Caco-2 (cell line): ENCODE results near the gene HRH2. TPM values are rescaled to one million over a fixed set of nuclear protein-coding genes. Genes with fewer than 3 reads are reported as not detected.

Experiments
- BruUV-seq: library from RNA; stranded (reverse); fragments of 400-500 nt; replicated peaks from 2 replicates; lab custom pipeline; 2021; lab: Mats Ljungman, UMichigan
- CTCF ChIA-PET: fragments of 300-600 bp; sonication (Branson Sonifier 250); formaldehyde crosslinking; loops from one replicate; lab custom pipeline; 2022; ENCODE audit warnings: antibody characterized with exemption; lab: Charles Lee
- POLR2A ChIA-PET: fragments of 300-600 bp; sonication (Branson Sonifier 250); formaldehyde crosslinking; loops from one replicate; lab custom pipeline; 2022; ENCODE audit warnings: antibody characterized with exemption; lab: Charles Lee
- DNase-seq, 2 experiments: peaks; one replicate each; pipeline versions ENCODE4 v3.0.0 to v3.0.0-alpha.2; 2020 to 2022
- H3K27me3 ChIP-seq: replicated peaks from 2 replicates; pipeline ENCODE4 v1.6.0; 2011; ENCODE audit warnings: low read length; ENCODE audit not compliant: control insufficient read depth, insufficient read depth
- H3K36me3 ChIP-seq: 2 replicates; pipeline ENCODE4 v1.5.1; 2011; ENCODE audit warnings: low read length; ENCODE audit not compliant: control insufficient read depth, insufficient read depth
- H3K4me1 ChIP-seq: fragments of 250-450 bp; sonication (Bioruptor Pico); 2 replicates; pipeline ENCODE4 v1.5.1; 2020; ENCODE audit warnings: mild to moderate bottlenecking
- H3K4me3 ChIP-seq: 2 replicates; pipeline ENCODE4 v1.5.1; 2011; ENCODE audit warnings: low read depth, mild to moderate bottlenecking, control low read depth, low read length
- H3K9me3 ChIP-seq: fragments of 250-450 bp; sonication (Bioruptor Pico); 2 replicates; pipeline ENCODE4 v1.5.1; 2020; ENCODE audit warnings: mild to moderate bottlenecking, moderate library complexity
- H3K27ac Mint-ChIP-seq: one replicate; pipeline ENCODE4 v1.8.0; 2022; ENCODE audit warnings: mixed read lengths; ENCODE audit not compliant: unreplicated experiment
- H3K27me3 Mint-ChIP-seq: one replicate; pipeline ENCODE4 v1.8.0; 2022; ENCODE audit warnings: mixed read lengths; ENCODE audit not compliant: insufficient read depth, unreplicated experiment
- H3K36me3 Mint-ChIP-seq: one replicate; pipeline ENCODE4 v1.8.0; 2022; ENCODE audit warnings: mild to moderate bottlenecking, mixed read lengths; ENCODE audit not compliant: insufficient read depth, unreplicated experiment
- H3K4me1 Mint-ChIP-seq: one replicate; pipeline ENCODE4 v1.8.0; 2022; ENCODE audit warnings: low read depth, mixed read lengths; ENCODE audit not compliant: unreplicated experiment
- H3K4me3 Mint-ChIP-seq: one replicate; pipeline ENCODE4 v1.8.0; 2022; ENCODE audit warnings: mild to moderate bottlenecking, moderate library complexity, mixed read lengths; ENCODE audit not compliant: unreplicated experiment
- H3K9me3 Mint-ChIP-seq: one replicate; pipeline ENCODE4 v1.8.0; 2022; ENCODE audit warnings: mixed read lengths; ENCODE audit not compliant: unreplicated experiment
- intact Hi-C: fragments of 100-400 bp; cut with micrococcal nuclease; formaldehyde crosslinking; loops from one replicate; pipeline ENCODE4 v1.10.0; 2022; ENCODE audit not compliant: unreplicated experiment
- total RNA-seq: library from RNA; stranded (reverse); gene quantifications from 2 replicates; pipeline ENCODE4 v1.2.3, GENCODE V29; 2022
- TF ChIP-seq, protein P1 (sequence below), 2 experiments: fragments of 200-600 bp in 1 of 2; IDR thresholded peaks; 1 replicate in 1 of 2; 2 replicates in 1 of 2; pipeline versions ENCODE4 v1.5.1 to v1.8.0; 2011 to 2022; ENCODE audit warnings: antibody characterized with exemption in 1 of 2, control low read depth in 1 of 2, inconsistent platforms in 1 of 2, low read depth in 1 of 2, low read length in 1 of 2, mild to moderate bottlenecking in 1 of 2, moderate library complexity in 1 of 2; ENCODE audit not compliant: insufficient read depth in 1 of 2, severe bottlenecking in 1 of 2, unreplicated experiment in 1 of 2

Gene HRH2
- total RNA-seq, 1 experiment from 2014 or later: not detected

DNA sequence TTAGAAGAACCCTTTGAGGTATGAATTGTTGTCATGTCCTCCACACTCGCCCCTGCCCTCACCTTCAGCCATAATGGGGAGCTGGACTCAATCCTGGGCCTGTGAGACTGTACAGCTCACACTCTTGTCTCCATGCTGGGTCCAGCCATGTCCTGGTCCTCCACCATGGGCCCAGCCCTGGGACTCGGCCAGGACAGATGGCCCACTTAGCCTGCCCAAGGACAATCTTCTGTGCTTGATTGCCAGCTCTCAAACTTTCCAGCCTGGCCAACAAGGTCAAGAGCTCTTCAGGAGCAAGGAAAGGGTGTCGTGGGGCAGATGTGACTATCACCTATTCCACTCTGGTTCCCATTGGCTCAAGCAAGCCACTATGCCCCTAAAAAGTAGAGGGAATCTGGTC lies 90.8 kb downstream of the HRH2 start:
- Histone ChIP-seq H3K27me3 (no peaks in the 10 kb centered on the region), H3K36me3 (no peaks in the 10 kb centered on the region), H3K9me3 (no peaks in the 10 kb centered on the region), H3K4me3 (no peak overlapping the region), H3K4me1 (peaks cover 5% of the 10 kb centered on the region; the same call in 1 of the 2 replicates)
- CTCF ChIA-PET: no interaction called here
- H3K27ac Mint-ChIP-seq: no peak overlapping the region
- peaks cover 9% of the 10 kb centered on the region for H3K4me1 Mint-ChIP-seq
- no peak for DNase-seq
- H3K9me3 Mint-ChIP-seq: no peaks in the 10 kb centered on the region
- peaks cover 13% of the 10 kb centered on the region for H3K27me3 Mint-ChIP-seq
- POLR2A ChIA-PET: no interaction called here
- intact Hi-C loops: no loop called here
- TF ChIP-seq, protein P1, sequence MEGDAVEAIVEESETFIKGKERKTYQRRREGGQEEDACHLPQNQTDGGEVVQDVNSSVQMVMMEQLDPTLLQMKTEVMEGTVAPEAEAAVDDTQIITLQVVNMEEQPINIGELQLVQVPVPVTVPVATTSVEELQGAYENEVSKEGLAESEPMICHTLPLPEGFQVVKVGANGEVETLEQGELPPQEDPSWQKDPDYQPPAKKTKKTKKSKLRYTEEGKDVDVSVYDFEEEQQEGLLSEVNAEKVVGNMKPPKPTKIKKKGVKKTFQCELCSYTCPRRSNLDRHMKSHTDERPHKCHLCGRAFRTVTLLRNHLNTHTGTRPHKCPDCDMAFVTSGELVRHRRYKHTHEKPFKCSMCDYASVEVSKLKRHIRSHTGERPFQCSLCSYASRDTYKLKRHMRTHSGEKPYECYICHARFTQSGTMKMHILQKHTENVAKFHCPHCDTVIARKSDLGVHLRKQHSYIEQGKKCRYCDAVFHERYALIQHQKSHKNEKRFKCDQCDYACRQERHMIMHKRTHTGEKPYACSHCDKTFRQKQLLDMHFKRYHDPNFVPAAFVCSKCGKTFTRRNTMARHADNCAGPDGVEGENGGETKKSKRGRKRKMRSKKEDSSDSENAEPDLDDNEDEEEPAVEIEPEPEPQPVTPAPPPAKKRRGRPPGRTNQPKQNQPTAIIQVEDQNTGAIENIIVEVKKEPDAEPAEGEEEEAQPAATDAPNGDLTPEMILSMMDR (IDR thresholded peaks at IDR 0.05; ENCODE audit: insufficient read depth in 1 of 2, low read depth in 1 of 2, low read length in 1 of 2, severe bottlenecking in 1 of 2, unreplicated experiment in 1 of 2): no peak
- no peak overlapping the region for H3K4me3 Mint-ChIP-seq
- BruUV-seq: no TSS peak
- H3K36me3 Mint-ChIP-seq: no peaks in the 10 kb centered on the region

DNA sequence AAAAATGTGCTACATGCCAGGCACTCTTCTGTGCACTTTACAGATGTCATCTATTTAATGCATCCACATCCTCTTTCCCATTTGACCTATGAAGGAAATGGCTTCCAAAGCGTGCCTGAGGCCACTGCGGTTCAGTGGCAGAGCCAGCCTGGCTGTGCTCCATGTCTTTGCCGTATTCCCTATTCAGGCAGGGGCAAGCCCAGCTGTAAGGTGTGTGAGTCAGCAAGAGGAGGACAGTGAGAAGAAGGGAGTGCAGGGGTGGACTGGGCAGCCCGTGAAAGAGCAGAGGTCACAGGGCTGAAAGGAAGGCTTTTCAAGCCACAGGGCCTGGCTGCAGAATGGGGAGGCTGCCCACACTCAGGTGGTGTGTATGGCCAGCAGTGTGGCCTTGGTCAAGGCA lies 91.7 kb downstream of the HRH2 start:
- CTCF ChIA-PET: no interaction called here
- H3K27me3 Mint-ChIP-seq: peaks cover 15% of the 10 kb centered on the region

DNA sequence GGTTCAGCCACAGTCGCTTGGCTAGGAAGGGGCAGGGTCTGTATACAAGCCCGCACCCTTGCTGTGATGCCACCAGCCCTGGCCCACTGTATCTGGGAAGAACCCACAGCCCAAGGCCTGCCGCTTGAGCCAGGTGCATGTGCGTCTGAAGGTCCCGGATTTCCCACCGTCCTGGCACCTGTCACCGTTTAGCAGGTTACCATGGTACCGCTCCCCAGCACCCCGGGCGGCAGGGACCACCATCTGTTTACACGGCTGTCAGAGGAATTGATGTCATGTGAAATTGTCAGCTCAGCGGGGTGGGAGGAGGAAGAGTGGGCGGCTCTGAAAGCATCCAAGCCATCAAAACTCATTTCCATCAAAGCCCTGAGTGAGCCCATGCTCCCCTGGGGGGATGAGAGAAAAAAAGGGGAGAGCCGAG lies 92.7 kb downstream of the HRH2 start:
- Mint-ChIP-seq H3K4me3 (no peak overlapping the region), H3K27me3 (peaks cover 20% of the 10 kb centered on the region), H3K36me3 (no peaks in the 10 kb centered on the region), H3K4me1 (peaks cover 9% of the 10 kb centered on the region), H3K27ac (no peak overlapping the region), H3K9me3 (no peaks in the 10 kb centered on the region)
- H3K9me3 ChIP-seq: no peaks in the 10 kb centered on the region
- peaks cover 5% of the 10 kb centered on the region; the same call in 1 of the 2 replicates for H3K4me1 ChIP-seq
- POLR2A ChIA-PET: no interaction called here
- intact Hi-C loops: no loop called here
- no peaks in the 10 kb centered on the region for H3K27me3 ChIP-seq
- no peak overlapping the region for H3K4me3 ChIP-seq
- DNase-seq: no peak
- H3K36me3 ChIP-seq: no peaks in the 10 kb centered on the region
- TF ChIP-seq, protein P1 (IDR thresholded peaks at IDR 0.05; ENCODE audit: insufficient read depth in 1 of 2, low read depth in 1 of 2, low read length in 1 of 2, severe bottlenecking in 1 of 2, unreplicated experiment in 1 of 2): no peak
- no TSS peak for BruUV-seq
- CTCF ChIA-PET: no interaction called here

More for the DNA sequence above, 91.7 kb downstream of the HRH2 start:
- H3K4me1 Mint-ChIP-seq: peaks cover 9% of the 10 kb centered on the region
- Histone ChIP-seq H3K27me3 (no peaks in the 10 kb centered on the region), H3K4me1 (peaks cover 5% of the 10 kb centered on the region; the same call in 1 of the 2 replicates), H3K9me3 (no peaks in the 10 kb centered on the region), H3K36me3 (no peaks in the 10 kb centered on the region), H3K4me3 (no peak overlapping the region)
- intact Hi-C loops: no loop called here
- BruUV-seq: no TSS peak
- no peak overlapping the region for H3K27ac Mint-ChIP-seq
- H3K36me3 Mint-ChIP-seq: no peaks in the 10 kb centered on the region
- POLR2A ChIA-PET: no interaction called here
- H3K9me3 Mint-ChIP-seq: no peaks in the 10 kb centered on the region
- TF ChIP-seq, protein P1 (IDR thresholded peaks at IDR 0.05; ENCODE audit: insufficient read depth in 1 of 2, low read depth in 1 of 2, low read length in 1 of 2, severe bottlenecking in 1 of 2, unreplicated experiment in 1 of 2): no peak
- H3K4me3 Mint-ChIP-seq: no peak overlapping the region
- DNase-seq: no peak
